Measurements from ENCODE around the gene ZNF205. TPM values are rescaled to one million over a fixed set of nuclear protein-coding genes. Genes with fewer than 3 reads are reported as not detected.

ZNF205 gene
- total RNA-seq, 2 donors from 2014 or later: 15.4 to 18.3 TPM

Other genes with a start within 250 kb of the ZNF205 start
- 10 to 100 TPM; 30.9 to 35.5 TPM for gene FLYWCH2, start 229.4 kb upstream of the ZNF205 start, total RNA-seq
- gene FLYWCH1, start 200.7 kb upstream of the ZNF205 start, total RNA-seq: 10 to 100 TPM; 20.5 to 33.6 TPM
- 1 to 10 TPM; 5.0 to 8.4 TPM for gene KREMEN2, start 148.3 kb upstream of the ZNF205 start, total RNA-seq
- 10 to 100 TPM; 30.5 to 32.0 TPM for gene PAQR4, start 143.2 kb upstream of the ZNF205 start, total RNA-seq
- gene PKMYT1, start 132.1 kb upstream of the ZNF205 start, total RNA-seq: 100 to 1,000 TPM in 1 of 2 donors, 10 to 100 TPM in 1; 88.5 to 101 TPM
- under 1 TPM in 1 of 2 donors, not detected in 1; 0.18 TPM for gene CLDN9, start 99.7 kb upstream of the ZNF205 start, total RNA-seq
- gene CLDN6, start 94.4 kb upstream of the ZNF205 start, total RNA-seq: 100 to 1,000 TPM; 404 to 572 TPM
- 10 to 100 TPM; 37.8 to 43.5 TPM for gene TNFRSF12A, start 92.2 kb upstream of the ZNF205 start, total RNA-seq
- gene HCFC1R1, start 88.6 kb upstream of the ZNF205 start, total RNA-seq: 10 to 100 TPM; 49.8 to 59.1 TPM
- 10 to 100 TPM; 45.8 to 52.4 TPM for gene THOC6, start 88.6 kb upstream of the ZNF205 start, total RNA-seq
- gene BICDL2, start 75.6 kb upstream of the ZNF205 start, total RNA-seq: 1 to 10 TPM; 4.7 to 8.2 TPM
- gene MMP25, start 66.0 kb upstream of the ZNF205 start, total RNA-seq: 1 to 10 TPM; 4.5 to 6.1 TPM
- 1 to 10 TPM; 2.0 to 4.0 TPM for gene IL32, start 46.9 kb upstream of the ZNF205 start, total RNA-seq
- 10 to 100 TPM; 36.6 to 70.0 TPM for gene ZSCAN10, start 13.3 kb upstream of the ZNF205 start, total RNA-seq
- gene ZNF213, start 22.4 kb downstream of the ZNF205 start, total RNA-seq: 1 to 10 TPM; 5.1 to 6.3 TPM
- gene OR1F1, start 75.6 kb downstream of the ZNF205 start, total RNA-seq: under 1 TPM in 1 of 2 donors, not detected in 1; 0.29 TPM
- gene ZNF200, start 122.6 kb downstream of the ZNF205 start, total RNA-seq: 10 to 100 TPM; 11.2 TPM
- gene MEFV, start 144.0 kb downstream of the ZNF205 start, total RNA-seq: not detected
- 10 to 100 TPM; 25.3 to 31.6 TPM for gene ZNF263, start 170.9 kb downstream of the ZNF205 start, total RNA-seq
- gene TIGD7, start 192.8 kb downstream of the ZNF205 start, total RNA-seq: 1 to 10 TPM; 2.8 to 5.9 TPM
- gene ZNF75A, start 192.9 kb downstream of the ZNF205 start, total RNA-seq: 10 to 100 TPM; 23.0 to 44.0 TPM
- gene OR2C1, start 243.3 kb downstream of the ZNF205 start, total RNA-seq: not detected

Measured in endodermal cell (in vitro differentiated cells).